GM15510 (cell line): Measurements from ENCODE around the gene NTRK3.

ENCODE experiments used
- POLR2A ChIP-seq: IDR thresholded peaks from 3 replicates; pipeline ENCODE4 v1.6.1; 2011; ENCODE audit warnings: borderline replicate concordance; ENCODE audit not compliant: insufficient read length; ENCODE audit errors: extremely low read depth

Gene NTRK3

GRCh38 chr15:88038261-88038660 is 218.3 kb downstream of the NTRK3 start:
- TF ChIP-seq POLR2A = no peak

- no peak for TF ChIP-seq POLR2A
Measured at GRCh38 chr15:88036154-88036839, 220.2 kb downstream of the NTRK3 start.

- no peak for TF ChIP-seq POLR2A
Measured at GRCh38 chr15:88035381-88035780, 221.2 kb downstream of the NTRK3 start.

DNA sequence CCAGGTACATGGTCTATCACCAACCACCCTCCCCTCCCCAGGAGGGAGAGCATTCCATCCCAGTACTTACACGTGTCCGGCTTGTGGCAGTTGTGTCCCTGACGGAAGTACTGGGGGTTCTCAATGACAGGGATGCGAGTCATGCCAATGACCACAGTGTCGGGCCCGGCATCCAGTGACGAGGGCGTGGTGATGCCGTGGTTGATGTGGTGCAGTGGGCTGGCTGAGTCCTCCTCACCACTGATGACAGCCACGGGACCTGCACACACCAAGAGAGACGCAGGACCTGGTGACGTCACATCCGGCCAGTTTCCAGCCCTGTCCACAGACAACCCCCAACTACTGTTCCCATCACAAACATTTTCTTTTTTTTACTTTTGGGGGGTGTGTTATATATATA is 223.8 kb downstream of the NTRK3 start:
- TF ChIP-seq POLR2A = no peak

GRCh38 chr15:88031461-88031860 is 225.1 kb downstream of the NTRK3 start:
- TF ChIP-seq POLR2A = no peak

DNA sequence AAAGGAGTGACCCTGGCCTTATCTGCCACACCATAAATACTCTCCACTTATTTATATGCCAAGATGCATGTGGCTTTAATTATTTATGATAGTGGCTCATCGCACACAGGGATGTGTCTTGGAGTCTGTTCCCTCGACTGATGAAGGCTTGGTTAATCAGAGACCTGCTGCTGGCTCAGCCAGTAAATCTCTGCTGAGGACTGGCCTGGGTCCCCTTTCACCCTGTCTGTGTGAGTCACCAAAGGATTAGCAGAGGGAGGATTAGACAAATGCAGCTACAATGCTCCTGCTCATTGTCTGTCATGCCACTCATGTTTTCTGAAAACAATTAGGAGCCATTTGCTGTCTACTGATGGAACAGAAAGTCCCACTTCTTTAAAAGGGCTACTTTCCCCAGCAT is 226.8 kb downstream of the NTRK3 start:
- no peak for TF ChIP-seq POLR2A

- TF ChIP-seq POLR2A = no peak
Measured at GRCh38 chr15:88028024-88028423, 228.5 kb downstream of the NTRK3 start.

DNA sequence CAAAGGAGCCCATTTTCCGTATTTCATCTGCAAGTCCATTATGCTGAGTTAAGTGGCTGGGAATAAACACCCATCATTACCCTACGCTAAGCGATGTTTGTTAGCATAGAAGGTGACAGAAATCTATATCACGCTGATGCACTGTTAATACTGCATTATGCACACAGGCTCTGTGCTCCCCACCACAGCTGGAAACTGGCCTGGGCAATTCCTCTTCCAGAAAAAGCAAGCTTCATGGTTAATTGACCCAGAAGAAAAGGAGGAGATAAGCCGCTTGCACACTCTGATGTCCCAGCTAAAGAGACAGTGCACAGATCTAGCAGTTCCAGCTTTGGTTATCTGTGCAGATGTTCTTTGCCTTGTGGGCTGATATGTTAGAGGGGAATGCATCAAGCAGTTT is 232.6 kb downstream of the NTRK3 start:
- TF ChIP-seq POLR2A = no peak

DNA sequence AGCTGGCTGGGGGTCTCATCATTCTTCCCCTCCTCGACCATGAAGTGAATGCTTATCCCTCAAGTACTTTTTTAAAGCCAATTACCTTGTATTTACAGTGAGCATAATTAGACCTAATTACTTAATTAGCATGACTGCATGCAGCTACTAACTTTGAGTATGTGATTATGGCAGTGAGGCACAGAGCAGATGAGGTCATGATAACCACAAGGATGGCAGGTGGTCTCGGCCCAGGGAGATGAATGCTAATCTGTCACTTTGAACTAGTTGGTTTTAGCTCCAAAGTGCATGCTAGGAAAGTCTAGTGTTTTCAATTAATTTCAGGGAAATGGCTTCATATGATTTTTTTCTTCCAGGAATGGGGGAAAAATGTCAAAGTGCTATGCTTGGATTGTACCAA is 233.8 kb downstream of the NTRK3 start:
- no peak for TF ChIP-seq POLR2A

DNA sequence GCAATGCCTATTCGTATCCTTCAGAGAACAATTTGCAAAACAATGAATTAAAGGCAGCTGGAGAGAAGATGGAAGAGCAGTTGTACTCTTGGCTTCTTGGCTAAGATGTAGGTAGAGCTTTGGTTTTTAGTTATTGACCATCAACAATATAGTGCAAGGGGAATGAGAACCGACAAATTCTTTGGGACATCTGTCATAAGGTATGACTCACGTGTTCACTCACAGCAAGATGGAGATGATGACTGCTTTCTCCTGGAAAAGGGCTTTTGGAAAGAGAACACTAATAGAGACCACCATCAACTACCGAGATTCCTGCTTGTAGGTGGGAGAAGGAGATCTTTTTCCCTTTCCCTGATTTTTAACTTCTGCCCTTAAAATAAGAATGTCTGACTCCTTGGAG is 234.9 kb downstream of the NTRK3 start:
- TF ChIP-seq POLR2A = no peak

GRCh38 chr15:88020806-88021205 is 235.7 kb downstream of the NTRK3 start:
- no peak for TF ChIP-seq POLR2A

- TF ChIP-seq POLR2A = no peak
Measured at GRCh38 chr15:88019656-88020055, 236.9 kb downstream of the NTRK3 start.

DNA sequence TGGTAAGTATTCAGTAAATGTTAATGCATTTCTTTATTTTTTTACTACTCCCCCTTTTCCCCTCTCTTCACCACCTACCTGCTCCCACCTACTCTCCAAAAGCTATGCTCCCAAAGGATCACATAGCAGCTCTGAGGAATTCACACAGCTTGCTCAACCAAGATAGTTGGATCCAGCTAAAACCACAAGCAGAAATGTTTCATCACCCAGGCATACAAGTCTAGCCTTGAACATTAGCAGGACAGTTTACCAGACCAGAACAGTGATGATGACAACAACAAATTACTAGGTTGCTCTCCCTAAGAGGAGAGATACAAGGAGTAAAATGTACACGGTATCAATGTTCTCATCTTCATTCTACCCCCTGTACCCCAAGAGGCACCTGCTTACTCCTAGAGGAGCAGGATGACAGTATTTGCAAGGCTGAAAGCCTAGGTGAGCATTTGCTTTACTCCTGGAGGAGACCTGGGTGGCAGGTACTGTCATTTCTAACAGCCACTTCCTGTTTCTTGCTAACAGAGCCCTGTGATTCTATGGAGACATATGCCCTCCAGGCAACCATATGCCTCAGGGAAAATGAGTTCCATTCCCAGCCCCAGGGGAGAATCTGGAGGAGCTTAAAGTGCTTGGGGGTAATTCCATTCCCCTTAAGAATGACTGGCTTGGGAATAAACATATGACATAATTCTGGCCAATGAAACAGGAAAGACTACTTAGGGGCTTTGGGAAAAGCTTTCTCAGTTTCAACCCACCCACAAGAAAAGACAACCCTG is 237.5 kb downstream of the NTRK3 start:
- no peak for TF ChIP-seq POLR2A

- TF ChIP-seq POLR2A = no peak
Measured at GRCh38 chr15:88017753-88018152, 238.8 kb downstream of the NTRK3 start.

DNA sequence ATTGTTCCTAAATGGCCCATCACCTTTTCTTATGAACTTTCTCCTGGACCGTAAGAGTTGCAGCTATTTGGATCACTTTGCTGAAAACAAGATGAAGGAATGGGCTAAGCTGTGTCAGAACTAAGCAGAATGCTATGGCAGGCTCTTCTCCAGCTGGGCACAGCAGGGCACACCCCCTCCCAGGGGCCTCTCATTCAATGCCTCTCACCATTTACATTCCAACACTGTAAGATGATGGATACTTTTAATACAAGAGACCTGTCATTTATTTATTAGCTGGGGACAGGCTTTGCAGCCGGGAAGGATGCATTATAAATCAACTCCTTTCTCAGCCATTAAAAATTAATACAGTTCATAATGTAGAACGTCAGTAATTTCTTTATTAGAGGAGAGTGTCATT is 240.1 kb downstream of the NTRK3 start:
- no peak for TF ChIP-seq POLR2A

DNA sequence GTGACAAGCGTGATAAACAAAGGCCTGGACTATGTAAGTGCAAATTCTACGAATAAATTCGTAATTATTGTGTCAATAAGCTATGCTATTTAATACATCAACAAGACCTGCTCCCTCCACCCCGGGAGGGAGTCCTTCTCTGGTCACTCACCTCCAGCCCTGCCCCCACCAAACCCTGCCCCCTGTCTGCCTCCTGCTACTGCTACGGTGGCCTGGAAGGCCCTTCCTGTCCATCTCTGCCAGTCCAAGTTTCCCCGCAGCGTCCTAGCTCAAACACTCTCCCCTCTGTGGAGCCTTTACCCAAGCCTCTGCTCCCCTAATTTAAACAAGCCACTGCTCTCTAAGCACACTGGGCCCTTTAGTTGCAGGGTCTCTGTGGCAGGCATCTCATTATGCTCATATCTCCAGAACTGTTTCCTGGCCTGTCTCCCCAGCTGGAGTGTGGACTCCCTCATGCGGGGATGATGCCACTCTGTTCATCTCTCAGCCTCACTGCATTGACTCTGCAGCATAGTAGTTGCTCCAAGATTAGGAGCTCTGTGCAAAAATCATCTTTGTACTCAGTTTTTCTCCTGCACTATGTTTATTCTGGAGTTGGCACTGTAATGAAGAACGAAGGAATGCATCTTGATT is 241.2 kb downstream of the NTRK3 start:
- TF ChIP-seq POLR2A = no peak
